Measurements from ENCODE around the gene EPB41L5. TPM values are rescaled to one million over a fixed set of nuclear protein-coding genes. Genes with fewer than 3 reads are reported as not detected.

Gene EPB41L5
- total RNA-seq (10 to 100 TPM; 20.5 to 39.5 (median 27.6) TPM), polyA plus RNA-seq (10 to 100 TPM in 1 of 2 donors, 1 to 10 TPM in 1; 9.3 to 14.7 TPM)
- long read RNA-seq, donor 1, full-length matches to known transcripts: 1 of 23 reads
- long read RNA-seq, donor 1, partial matches to known transcripts: 9 of 23 reads
- long read RNA-seq, donor 1, other reads (novel, unspliced or antisense): 13 of 23 reads
- long read RNA-seq, donor 2, full-length matches to known transcripts: 4 of 28 reads
- long read RNA-seq, donor 2, partial matches to known transcripts: 24 of 28 reads
- long read RNA-seq, donor 2, other reads (novel, unspliced or antisense): 0 of 28 reads
- long read RNA-seq, donor 3, full-length matches to known transcripts: 16 of 29 reads
- long read RNA-seq, donor 3, partial matches to known transcripts: 4 of 29 reads
- long read RNA-seq, donor 3, other reads (novel, unspliced or antisense): 9 of 29 reads

GRCh38 chr2:120012771-120013596 lies at the start of gene EPB41L5:
Gene EPB41L5 (plus strand): TSS chr2:120013077. CDS start chr2:120019085, 6,008 bp downstream.
- Histone ChIP-seq H3K36me3 (no peaks in the 10 kb centered on the region), H3K4me3 (peak within 1 kb of the TSS; percentile 81), H3K9me3 (no peaks in the 10 kb centered on the region), H3K27me3 (no peaks in the 10 kb centered on the region), H3K27ac (peak within 1 kb of the TSS; percentile 84 to 91), H3K4me1 (ENCODE audit: insufficient read depth) (no peaks in the 10 kb centered on the region)
- peak; percentile 90 to 95 (median 93) for DNase-seq
- intact Hi-C loops (cut with DNase I): loop anchor here in 1 of 4 donors (10.0 kb wide), 1 partner anchor 648 kb away; the partner anchor contains the start of genes C2orf76 and DBI
- peak; percentile 32 for TF ChIP-seq POLR2A (IDR thresholded peaks at IDR 0.05)
- TF ChIP-seq EP300 (IDR thresholded peaks at IDR 0.05): no peak
- TF ChIP-seq, protein P1, sequence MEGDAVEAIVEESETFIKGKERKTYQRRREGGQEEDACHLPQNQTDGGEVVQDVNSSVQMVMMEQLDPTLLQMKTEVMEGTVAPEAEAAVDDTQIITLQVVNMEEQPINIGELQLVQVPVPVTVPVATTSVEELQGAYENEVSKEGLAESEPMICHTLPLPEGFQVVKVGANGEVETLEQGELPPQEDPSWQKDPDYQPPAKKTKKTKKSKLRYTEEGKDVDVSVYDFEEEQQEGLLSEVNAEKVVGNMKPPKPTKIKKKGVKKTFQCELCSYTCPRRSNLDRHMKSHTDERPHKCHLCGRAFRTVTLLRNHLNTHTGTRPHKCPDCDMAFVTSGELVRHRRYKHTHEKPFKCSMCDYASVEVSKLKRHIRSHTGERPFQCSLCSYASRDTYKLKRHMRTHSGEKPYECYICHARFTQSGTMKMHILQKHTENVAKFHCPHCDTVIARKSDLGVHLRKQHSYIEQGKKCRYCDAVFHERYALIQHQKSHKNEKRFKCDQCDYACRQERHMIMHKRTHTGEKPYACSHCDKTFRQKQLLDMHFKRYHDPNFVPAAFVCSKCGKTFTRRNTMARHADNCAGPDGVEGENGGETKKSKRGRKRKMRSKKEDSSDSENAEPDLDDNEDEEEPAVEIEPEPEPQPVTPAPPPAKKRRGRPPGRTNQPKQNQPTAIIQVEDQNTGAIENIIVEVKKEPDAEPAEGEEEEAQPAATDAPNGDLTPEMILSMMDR (IDR thresholded peaks at IDR 0.05): peak in 1 of 3 donors; percentile 12
- WGBS, 3 donors: 1 to 2% (median 1%) methylated on average over 61 to 104 of the region's 104 CpGs

GRCh38 chr2:119981896-119982295 lies 31.0 kb upstream of the EPB41L5 start:
- intact Hi-C loops (cut with DNase I): no loop called here
- TF ChIP-seq, protein P1 (IDR thresholded peaks at IDR 0.05): no peak
- TF ChIP-seq POLR2A (IDR thresholded peaks at IDR 0.05) (no peak), EP300 (IDR thresholded peaks at IDR 0.05) (no peak)
- Histone ChIP-seq H3K27ac (no peak overlapping the region), H3K4me1 (ENCODE audit: insufficient read depth) (no peaks in the 10 kb centered on the region), H3K27me3 (no peaks in the 10 kb centered on the region), H3K9me3 (no peaks in the 10 kb centered on the region), H3K4me3 (no peak overlapping the region), H3K36me3 (no peaks in the 10 kb centered on the region)
- DNase-seq: no peak

DNA sequence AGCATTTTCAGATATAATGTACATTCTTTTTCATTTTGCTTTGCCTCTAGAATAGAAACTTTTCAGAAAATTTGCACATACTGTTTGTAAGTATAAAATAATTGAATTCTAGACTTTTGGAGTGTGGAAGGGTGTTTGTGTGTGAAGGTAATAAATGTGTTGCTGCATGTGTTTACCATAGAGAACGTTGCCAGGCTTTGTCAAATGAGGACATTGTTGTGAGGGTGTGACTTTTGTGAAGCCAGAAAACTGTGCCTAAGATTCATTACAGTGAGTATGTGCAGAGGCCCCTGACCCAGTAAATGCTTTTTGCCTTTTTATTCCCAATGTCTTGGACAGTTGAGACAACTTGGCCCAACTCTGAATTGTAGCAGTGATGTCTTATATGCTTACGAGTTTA lies 30.4 kb upstream of the EPB41L5 start:
- 81 to 84% (median 84%) methylated on average over 2 of the region's 2 CpGs for WGBS, 3 donors

DNA sequence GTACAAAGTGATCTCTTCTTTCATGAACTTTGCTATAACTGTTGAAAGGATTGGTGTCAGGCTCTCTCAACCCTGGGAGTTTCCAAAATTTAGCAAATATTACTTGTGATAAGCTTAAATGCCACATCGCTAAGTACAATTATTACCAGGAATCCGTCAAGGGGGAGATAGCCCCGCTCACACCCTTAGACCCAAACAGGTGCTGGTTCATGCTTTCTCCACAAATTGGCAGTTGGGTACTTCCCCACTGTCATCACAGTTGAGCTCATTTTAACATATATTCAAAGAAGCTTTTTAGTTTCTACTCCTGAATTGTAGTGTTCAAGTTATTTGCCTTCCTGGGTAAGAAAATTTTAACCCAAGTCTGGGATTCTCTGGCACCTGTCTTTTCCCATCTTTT lies 29.8 kb upstream of the EPB41L5 start:
- intact Hi-C loops (cut with DNase I): no loop called here
- DNase-seq: no peak
- H3K36me3 ChIP-seq: no peaks in the 10 kb centered on the region
- no peak overlapping the region for H3K4me3 ChIP-seq
- H3K9me3 ChIP-seq: no peaks in the 10 kb centered on the region
- WGBS, 3 donors: 76 to 95% (median 94%) methylated on average over 3 of the region's 3 CpGs
- TF ChIP-seq EP300 (IDR thresholded peaks at IDR 0.05): no peak
- TF ChIP-seq, protein P1 (IDR thresholded peaks at IDR 0.05): no peak
- no peak for TF ChIP-seq POLR2A (IDR thresholded peaks at IDR 0.05)
- no peaks in the 10 kb centered on the region for H3K4me1 ChIP-seq (ENCODE audit: insufficient read depth)
- no peaks in the 10 kb centered on the region for H3K27me3 ChIP-seq
- no peak overlapping the region for H3K27ac ChIP-seq

More for the DNA sequence above, 30.4 kb upstream of the EPB41L5 start:
- Histone ChIP-seq H3K9me3 (no peaks in the 10 kb centered on the region), H3K4me3 (no peak overlapping the region), H3K27me3 (no peaks in the 10 kb centered on the region), H3K36me3 (no peaks in the 10 kb centered on the region), H3K4me1 (ENCODE audit: insufficient read depth) (no peaks in the 10 kb centered on the region), H3K27ac (no peak overlapping the region)
- TF ChIP-seq EP300 (IDR thresholded peaks at IDR 0.05) (no peak), POLR2A (IDR thresholded peaks at IDR 0.05) (no peak)
- TF ChIP-seq, protein P1 (IDR thresholded peaks at IDR 0.05): no peak
- no peak for DNase-seq
- intact Hi-C loops (cut with DNase I): no loop called here

Measured in ovary (tissue), 10 donors.